Stimulated activated CD8-positive, alpha-beta memory T cell treated with anti-CD3 and anti-CD28 coated beads, Interleukin-15, amount 100 ng/mL, for 24 hours (primary cell): ENCODE data around the gene EPHA1.

Experiments
- DNase-seq: peaks from one replicate; pipeline ENCODE4 v3.0.0-alpha.2; 2020; ENCODE audit warnings: low read depth

Gene EPHA1

DNA sequence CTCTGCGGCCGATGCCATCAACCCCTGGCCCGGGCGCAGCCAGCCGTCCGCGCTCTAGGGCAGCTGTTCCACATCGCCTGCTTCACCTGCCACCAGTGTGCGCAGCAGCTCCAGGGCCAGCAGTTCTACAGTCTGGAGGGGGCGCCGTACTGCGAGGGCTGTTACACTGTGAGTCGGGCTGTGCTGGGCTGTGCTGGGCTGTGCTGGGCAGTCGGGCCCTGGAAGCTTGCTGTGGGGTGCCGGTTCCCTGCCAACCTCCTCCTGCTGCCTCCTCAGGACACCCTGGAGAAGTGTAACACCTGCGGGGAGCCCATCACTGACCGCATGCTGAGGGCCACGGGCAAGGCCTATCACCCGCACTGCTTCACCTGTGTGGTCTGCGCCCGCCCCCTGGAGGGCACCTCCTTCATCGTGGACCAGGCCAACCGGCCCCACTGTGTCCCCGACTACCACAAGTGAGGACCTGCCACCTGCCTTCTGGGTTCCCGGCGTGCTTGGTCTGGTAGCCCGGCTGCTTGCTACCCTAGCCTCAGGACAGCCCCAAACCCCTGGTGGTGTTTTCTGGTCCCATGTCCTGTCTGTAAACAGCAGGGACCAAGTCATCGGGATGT is 20.1 kb downstream of the EPHA1 start:
- DNase-seq: no peak

DNA sequence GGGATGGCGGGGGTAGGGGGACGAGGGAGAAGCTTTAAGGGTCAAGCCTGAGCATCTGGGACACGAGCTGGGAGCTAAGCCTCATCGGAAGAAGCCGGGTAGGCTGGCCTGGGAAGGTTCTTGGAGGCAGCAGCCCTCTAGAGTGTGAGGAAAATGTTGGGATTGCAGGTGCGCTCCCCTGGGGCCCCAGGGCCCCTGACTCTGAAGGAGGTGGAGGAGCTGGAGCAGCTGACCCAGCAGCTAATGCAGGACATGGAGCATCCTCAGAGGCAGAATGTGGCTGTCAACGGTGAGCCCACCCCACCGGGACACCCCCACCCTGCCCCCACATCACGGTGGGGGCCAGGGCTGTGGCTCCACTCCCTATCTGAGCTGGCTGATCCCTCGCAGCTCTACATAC is 20.6 kb downstream of the EPHA1 start:
- DNase-seq: no peak

DNA sequence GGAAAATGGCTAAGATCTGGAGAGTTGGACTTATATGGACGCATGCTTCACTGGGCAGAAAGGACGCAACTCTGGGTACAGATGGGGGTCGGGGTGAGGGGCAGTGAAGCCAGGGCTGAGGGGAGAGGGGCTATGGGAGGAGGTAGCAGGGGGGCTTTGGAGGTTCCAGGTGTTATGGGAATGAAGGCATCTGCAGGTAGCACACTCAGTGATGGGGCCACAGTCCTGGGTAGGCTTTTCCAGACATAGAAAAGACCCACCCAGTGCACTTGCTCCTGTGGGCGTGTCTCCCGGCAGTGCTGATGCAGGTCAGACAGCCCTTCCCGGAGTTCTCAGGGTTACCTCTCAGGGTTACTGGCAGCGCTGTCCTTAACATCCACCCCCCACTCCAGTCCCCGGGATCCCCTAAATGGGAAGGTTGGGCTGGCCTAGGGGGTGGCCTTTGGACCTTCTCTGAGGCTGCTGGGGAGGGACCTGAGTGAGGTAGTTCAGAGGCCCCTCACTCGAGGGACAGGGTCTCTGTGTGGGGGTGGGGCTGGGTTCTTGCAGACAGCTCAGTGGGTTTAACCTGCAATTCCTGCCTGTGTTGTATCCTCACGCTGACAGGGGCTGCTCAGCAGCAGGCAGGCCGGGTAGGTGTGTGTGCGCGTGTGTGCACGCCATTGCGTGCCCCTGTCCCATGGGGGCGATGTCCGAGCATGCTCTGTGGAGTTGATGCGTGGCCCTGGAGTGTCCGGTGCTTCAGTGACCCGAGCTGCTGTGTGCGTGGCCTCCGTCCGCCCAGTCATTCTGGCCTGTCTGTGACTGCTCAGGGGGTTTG is 21.3 kb downstream of the EPHA1 start:
- no peak for DNase-seq

DNA sequence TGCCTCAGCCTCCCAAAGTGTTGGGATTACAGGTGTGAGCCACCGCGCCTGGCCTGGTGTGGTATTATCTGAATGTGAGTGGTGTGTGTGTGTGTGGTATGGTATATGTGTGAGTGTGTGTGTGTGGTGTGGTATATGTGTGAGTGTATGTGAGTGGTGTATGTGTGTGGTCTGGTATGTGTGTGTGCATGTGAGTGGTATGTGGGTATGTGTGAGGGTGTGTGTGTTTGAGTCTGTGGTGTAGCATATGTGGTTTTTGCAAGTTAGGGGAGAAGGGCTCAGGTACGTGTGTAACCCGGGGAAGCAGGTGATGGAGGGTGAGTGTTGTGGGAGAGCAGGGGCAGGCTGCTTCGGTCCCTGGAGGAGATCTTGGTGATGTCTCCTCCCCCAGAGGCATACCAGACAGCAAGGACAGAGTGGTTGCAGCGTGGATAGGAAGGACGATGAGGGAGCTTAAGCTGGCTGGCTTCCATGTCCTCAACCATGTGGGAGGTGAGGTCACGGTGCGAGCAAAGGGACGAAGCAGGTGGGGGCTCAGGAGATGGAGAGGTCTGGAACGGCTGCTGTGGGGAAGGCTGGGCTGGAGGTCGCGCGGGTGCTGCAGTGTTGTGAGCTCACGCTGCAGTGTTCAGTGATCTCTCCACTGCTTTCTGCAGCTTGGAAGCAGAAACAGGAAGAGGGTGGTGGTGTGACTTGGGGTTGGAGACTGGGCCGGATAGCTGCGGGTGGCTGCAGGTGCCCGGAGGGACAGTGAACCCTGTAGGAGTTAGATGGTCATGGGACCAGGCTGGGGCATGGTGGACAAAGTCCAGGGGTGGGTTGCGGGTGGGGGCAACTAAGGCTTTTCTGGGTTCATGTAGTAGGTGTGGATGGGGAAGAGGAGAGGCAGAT is 22.5 kb downstream of the EPHA1 start:
- DNase-seq: no peak

DNA sequence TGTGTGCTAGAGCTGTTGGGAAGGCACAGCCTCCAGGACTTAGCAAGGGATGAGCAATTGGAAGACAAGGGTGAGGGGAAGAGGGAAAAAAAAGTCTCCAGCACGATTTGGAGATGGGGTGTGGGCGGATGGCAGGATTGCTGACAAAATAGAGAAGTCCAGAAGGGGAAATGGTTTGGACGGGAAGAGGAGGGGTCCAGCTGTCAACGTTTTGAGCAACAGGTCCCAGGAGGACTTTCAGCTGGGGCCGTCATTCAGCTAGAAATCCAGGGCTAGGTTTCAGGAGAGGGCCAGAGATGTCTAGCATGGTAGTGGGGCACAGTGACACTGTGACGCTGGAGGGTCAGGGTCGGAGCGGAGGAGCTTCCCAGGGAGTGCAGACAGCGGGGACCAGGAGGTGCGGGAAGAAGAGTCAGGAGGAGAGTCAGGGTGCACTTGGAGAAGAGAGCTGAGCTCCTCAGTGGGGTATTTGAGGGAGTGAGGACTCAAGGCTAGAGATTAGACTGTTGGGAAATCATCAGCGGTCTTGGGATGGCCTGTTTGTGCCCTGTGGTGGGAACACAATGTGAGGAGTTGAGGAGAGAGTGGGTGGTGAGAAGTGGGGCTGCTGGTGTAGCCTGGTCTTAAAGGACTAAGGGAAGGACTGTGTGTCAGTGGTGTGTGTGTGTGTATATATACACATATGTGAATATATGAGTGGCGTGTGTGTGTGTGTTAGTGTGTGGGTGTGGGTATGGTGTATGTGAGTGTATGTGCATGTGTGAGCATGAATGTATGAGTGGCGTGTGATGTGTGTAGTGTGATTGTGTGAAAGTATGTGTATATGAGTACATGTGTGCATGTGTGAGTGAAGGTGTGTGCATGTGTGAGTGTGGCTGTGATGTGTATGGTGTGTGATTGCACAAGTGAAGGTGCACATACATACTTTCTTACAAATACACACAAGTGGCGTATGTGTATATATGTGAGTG is 23.7 kb downstream of the EPHA1 start:
- DNase-seq: no peak

DNA sequence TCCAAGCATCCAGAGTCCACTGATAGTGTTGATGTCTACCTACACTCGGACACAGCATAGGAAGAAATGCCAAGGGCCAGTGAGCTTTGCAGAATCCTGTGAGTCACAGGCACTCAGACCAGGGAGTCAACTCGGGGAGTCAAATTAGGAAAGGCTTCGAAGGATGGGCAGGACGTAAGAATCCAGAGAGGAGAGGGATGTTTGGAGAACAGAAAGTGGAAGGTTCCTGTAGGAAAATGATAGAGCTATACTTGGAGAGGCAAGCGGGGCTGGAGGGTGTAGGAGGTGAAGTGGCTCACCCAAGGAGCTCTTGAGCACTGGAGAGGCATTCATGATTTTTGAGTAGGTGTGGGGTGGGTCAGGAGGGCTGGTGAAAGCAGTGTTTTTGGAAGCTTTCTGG is 24.5 kb downstream of the EPHA1 start:
- no peak for DNase-seq

DNA sequence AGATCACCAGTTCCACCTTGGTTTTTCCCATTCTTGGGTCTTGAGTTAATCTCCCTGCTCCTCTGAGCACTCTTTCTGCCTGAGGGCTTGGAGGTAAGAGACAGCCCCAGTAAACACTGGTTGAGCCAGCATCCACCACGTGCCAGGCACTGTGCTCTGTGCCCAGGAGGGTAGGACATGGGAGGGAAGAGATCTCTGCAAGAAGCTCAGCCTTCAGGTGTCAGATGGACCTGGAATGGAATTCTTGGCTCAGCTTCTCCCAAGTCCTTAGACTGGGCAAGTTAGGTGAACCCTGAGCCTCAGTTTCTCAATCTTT is 25.1 kb downstream of the EPHA1 start:
- no peak for DNase-seq

DNA sequence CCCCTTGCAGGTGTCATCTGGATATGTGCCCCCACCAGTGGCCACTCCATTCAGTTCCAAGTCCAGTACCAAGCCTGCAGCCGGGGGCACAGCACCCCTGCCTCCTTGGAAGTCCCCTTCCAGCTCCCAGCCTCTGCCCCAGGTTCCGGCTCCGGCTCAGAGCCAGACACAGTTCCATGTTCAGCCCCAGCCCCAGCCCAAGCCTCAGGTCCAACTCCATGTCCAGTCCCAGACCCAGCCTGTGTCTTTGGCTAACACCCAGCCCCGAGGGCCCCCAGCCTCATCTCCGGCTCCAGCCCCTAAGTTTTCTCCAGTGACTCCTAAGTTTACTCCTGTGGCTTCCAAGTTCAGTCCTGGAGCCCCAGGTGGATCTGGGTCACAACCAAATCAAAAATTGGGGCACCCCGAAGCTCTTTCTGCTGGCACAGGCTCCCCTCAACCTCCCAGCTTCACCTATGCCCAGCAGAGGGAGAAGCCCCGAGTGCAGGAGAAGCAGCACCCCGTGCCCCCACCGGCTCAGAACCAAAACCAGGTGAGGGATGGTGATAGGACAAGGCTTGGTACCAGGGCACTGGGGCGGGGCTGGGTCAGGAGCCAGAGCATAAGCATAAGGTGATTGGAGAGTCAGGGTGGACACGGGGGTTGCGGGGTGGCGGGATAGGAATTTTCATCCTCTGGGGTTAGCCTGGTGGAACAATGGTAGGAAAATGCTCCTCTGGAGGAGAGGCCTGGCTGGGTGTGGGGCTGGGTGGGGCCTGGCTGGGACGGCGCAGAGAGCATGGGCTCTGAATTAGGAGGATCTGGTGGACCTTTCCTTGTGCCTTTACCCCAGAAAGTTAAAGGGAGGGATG is 25.6 kb downstream of the EPHA1 start:
- DNase-seq: no peak

DNA sequence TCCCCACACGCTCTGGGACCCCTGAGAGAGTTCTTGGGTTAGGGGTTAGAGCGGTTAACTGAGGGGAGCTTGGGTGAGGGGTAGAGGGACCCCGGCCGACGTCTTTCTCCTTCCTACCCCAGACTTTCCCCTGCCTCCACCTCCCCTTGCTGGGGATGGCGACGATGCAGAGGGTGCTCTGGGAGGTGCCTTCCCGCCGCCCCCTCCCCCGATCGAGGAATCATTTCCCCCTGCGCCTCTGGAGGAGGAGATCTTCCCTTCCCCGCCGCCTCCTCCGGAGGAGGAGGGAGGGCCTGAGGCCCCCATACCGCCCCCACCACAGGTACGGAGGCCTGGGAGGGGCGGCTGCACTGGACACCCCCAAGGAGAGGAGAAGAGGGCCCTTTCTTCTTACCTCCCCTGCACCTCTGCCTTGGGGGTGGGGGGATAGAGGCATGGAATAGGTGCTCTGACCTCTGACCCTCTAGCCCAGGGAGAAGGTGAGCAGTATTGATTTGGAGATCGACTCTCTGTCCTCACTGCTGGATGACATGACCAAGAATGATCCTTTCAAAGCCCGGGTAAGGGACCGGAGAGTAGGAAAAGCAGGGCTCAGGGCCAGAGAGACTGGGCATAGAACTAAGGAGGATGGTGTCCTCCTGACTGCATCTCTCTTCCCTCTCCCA is 26.4 kb downstream of the EPHA1 start:
- DNase-seq: no peak

DNA sequence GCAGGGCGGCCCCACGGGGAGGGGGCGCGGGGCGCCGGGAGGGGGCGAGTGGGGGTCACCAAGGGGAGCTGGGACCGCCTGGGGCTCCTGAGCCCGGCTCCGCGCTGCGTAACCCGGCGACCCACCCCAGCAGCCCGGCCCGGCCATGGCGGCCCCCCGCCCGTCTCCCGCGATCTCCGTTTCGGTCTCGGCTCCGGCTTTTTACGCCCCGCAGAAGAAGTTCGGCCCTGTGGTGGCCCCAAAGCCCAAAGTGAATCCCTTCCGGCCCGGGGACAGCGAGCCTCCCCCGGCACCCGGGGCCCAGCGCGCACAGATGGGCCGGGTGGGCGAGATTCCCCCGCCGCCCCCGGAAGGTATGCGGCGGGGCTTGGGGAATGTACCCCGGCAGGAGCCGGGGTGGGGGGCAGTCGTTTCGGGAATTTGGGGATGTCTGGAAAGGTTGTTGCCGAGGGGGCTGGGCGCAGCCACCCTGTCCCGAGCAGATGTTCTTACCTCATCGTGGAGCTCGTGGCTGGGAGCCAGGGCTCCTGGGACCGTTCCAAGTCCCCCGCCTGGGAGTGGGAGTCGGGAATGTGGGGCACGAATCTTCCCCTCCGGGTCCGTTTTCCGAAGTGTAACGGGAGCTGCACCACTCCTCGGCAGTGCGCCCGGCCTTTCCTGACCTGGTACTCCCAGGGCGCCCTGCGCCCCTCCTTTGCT is 27.1 kb downstream of the EPHA1 start:
- DNase-seq: no peak

DNA sequence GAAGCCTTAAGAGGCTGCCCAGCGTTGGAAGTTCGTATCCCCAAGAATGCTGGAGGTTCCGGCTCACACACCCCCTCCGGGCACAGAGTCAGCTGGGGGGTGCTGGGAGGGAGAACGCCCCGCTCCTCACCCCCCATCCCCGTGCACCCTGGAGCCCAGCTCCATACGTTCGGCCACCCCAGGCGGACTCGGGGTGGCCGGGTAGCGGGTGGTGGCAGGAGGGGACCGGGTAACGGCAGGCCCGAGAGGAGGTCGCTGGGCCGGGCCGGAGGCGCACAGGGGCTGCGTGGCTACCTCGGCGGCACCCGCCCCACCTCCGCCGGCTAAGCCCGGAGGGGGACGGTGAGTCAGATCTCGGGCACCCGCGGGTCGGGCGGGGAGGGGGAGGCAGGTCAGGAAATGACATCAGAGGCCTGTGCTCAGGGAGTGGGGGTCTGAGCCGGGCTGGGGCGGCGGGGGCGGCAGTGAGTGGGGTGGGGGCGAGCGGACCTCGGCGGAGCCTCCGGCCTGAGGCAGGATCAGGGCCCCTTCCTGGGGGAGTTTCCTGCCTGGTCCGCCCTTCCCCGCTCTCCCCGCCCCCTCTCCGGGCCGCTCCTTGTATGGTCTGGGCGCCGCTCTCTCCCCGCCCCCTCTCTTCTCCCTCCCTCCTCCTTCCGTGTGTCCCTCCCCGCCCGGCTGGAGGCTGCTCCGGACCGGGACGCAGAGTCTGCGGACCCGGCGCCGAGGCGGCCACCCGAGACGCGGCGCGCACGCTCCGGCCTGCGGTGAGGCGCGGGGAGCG is 27.8 kb downstream of the EPHA1 start, which contains the start of gene ZYX:
Gene ZYX (plus strand): TSS at position 700 of the 781 bp plus-strand sequence. CDS start 227 bp downstream, outside the sequence.
- peak; percentile 58 for DNase-seq

DNA sequence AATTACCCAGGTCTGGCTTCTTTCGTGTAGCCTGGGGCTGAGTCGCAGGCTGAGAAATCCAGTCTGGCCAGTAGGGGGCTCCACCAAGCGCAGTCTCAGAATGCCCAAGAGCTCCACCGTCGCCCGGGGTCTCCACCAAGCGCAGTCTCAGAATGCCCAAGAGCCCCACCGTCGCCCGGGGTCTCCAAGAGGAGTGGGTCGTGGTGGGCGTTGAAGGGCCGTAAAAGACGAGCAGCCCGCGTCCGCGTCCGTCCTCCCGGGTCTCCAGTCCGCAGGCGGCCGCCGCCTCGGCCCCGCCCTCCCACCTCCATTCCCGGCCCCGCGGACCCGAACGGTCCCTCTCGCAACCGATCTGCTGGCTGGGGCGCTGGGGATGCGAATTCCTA is 28.4 kb downstream of the EPHA1 start:
- peak; percentile 71 for DNase-seq

DNA sequence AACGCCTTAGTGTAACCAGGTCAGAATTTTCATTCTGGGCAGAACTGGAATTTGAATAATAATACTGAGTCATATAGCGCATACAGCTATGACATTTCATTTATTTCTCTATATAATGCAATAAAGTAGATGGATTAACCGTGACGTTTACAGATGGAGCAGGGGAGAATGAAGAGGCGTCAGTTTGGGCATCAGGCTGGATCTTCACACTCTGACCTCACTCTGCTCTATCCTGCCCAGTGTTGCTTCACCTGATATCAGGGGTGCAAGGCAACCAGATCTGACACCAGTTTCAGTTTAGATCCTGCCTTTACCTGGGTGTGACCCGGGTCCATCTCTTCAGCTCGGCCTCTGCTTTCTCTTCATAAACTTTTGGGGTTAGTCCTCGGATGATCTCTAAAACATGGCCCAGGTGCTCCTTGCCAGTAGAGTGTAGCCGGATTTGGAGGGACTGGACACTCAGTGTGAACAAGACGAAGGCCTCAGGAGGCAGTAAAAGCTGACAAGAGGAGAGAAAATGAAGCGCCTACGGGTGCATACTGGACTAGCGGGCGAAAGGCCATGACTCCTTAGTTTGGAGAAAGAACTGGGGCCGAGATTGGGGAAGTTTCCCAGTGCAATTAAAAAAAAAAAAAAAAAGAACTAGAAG is 28.9 kb downstream of the EPHA1 start:
- DNase-seq: no peak

DNA sequence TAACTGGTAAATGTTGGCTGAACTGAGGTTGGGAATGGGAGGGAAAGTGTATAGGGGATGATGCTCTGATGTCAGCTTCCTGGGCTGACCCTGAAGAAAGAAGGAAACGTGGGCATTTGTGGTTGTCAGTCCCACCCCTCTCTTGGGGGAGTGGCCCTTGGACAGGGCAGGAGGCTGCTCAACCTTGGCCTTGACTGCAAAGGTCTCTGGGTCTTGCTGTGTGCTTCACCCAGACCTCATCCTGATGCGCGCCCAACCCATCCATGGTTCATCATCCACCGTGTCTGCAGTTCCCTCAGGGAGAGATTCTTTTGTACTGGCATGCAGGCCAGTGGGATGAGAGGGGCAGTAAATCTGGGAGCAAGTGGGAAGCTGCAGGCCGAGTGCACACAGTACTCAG is 32.3 kb downstream of the EPHA1 start:
- no peak for DNase-seq

DNA sequence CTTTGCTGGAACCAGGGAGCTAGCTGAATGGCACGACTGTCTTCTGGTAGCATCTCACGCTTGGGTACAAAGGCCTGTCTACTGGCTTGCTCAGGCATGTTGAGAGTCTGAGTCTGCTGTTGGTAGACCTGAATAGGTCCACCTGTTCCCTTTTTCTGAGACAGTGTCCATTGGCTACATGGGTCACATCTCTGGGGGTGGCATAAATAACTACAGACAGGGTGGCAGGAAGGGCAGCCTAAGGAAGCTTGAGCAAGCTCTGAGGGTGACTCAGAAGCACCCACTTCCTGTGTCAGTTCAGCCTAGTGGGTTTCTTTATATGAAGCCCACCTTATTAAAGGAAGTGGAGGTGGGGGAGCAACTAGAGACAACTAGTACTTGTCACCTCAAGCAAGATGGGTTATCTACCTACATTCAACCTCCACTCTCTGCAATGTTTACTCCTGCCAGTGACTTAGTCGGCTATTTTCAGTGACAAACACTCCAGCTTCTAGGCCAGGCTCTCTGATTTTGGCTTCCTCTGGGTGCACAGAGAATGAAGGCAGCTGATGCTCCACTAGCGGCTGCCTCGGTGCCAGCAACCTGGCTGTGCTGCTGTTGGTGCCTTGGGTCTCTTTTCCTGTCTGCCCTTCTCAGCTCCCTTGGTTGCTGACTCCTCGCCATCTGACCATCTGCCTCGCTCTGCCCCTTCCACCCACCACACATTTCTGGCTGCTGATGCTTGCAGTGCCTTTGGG is 33.2 kb downstream of the EPHA1 start:
- DNase-seq: no peak

DNA sequence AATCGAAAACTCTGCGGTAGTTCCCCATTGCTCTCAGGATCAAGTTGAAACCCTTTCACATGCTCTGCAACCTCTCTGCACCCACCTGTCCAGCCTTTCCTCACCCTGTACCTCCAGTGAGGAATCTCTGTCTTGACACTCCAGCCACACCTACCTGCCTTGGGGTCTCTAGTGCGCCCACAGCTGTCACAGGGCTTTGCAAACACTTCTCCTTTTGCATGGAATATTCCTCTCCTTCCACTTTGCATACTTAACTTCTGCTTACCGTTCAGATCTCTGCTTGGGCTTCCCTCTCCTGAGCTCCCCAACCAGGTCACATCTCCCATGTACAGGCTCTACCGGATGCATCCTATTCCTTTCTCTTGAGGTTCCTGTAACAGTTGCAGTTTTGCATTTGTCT is 34.1 kb downstream of the EPHA1 start:
- no peak for DNase-seq

DNA sequence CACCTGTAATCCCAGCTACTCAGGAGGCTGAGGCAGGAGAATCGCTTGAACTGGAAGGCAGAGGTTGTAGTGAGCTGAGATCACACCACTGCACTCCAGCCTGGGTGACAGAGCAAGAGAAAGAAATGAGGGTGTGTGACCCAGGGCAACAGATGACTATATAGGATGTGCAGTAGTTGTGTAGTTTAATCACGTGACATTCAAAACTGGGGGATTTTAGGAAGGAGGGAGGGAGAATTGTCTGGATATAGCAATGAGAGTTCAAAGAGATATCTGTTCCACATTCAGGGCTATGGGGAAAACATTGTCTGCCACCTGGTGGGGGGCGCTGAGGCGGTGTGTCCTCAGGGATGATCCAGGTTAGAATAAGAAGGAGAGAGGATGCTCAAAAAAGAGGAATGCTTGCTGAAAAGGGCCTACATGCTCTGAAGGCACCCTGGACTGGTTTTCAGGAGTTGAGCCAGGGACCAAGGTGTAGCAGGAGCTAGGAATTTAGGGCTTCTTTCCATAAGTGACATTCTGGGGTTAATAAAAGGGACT is 35.3 kb downstream of the EPHA1 start:
- DNase-seq: no peak
